Raji (cell line): Measurements from ENCODE around the gene HOXD12.

Source experiments
- POLR2A ChIP-seq: IDR thresholded peaks from 2 replicates; pipeline ENCODE4 v1.6.1; 2011; ENCODE audit warnings: low read depth, low read length, control low read depth; ENCODE audit not compliant: insufficient read depth

HOXD12 gene

GRCh38 chr2:176076796-176077195 is 22.8 kb upstream of the HOXD12 start:
- no peak for TF ChIP-seq POLR2A

DNA sequence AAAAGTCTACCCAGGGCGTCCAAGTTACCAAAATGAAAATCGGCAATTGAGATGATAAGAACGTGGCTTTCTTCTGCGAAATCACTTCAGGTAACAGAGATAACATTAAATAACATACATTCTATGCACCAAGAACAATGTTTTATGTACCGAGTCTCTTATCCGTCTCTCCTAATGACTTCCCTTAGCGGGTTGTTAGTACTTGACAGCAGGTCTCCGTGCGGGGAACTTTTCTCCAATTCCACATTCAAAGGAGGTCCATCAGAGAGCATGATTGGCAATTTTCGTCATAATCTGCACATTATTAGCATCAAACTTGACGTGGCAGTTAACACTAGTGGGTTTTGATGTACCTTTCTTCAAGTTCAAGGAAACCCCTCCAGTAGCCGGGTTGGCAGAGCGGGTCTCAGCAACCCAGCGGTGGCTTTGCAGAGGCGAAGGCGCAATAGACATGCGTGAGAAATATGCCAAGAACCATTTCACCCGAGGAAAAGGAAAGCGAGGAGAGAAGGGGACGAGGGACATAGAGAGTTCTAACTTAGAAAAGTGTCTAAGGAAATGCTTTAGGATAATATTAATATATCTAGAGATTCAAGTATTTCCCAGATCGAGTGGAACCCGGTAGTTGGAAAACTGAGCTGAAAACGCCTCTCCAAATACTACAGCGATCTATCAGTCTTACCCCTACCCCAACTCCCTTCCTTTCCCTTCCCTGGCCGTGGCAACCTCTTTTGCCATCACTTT is 20.9 kb upstream of the HOXD12 start:
- TF ChIP-seq POLR2A = no peak

- no peak for TF ChIP-seq POLR2A
Measured at GRCh38 chr2:176079285-176079830, 20.2 kb upstream of the HOXD12 start.

DNA sequence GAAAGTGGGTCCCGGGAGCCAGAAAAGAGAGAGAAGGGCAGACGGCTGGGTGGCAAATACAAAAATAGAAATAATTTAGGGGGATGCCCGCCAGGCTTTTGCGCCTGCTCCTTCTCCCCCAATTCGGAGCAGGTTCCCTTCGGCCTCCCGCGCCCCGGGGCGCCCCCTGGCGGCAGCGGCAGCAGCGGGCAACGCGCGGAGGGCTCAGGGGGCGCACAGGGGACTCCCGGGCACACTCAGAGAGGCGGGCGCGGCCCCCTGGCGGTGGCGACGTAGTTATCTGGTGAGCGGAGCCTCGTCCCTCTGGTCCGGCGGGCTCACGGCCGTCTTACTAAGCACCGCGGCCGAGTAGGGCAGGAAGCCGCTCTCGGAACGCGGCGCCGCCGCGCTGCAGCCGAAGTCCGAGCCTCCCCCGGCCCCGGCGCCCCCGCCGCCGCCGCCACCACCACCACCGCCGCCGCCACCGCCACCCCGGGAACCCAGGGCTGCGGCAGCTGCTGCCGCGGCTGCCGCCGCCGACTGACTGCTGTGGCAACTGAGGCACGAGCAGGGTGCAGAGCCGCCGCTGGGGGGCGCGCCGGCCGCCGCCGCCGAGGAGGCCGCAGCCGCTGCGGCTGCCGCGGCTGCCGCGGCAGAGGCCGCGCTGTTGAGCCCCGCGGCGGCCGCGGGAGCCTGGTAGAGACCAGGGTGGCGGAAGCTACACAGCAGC is 19.6 kb upstream of the HOXD12 start:
- no peak for TF ChIP-seq POLR2A

GRCh38 chr2:176080540-176081375 is 18.8 kb upstream of the HOXD12 start:
- no peak for TF ChIP-seq POLR2A

DNA sequence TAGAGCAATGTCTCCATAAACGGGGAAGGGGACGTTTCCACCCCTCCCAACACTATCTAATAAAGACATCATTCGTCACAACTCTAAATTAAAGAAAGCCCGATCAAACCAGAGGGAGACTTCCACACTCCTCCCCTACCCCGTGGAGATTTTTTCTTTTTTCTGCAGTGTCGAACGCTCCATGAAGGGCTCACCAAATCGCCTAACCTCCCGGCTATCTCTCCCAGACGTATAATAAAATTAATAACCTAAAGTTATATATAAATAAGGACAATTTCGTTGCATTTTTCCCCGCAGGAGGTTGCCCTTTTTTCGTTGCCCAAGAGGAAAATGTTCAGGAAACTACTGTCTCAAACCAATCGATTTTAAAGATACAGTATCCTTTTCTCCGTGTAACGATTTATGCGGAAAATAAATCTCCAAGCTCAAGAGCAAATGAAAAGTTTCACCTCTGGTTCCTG is 18.2 kb upstream of the HOXD12 start:
- no peak for TF ChIP-seq POLR2A

DNA sequence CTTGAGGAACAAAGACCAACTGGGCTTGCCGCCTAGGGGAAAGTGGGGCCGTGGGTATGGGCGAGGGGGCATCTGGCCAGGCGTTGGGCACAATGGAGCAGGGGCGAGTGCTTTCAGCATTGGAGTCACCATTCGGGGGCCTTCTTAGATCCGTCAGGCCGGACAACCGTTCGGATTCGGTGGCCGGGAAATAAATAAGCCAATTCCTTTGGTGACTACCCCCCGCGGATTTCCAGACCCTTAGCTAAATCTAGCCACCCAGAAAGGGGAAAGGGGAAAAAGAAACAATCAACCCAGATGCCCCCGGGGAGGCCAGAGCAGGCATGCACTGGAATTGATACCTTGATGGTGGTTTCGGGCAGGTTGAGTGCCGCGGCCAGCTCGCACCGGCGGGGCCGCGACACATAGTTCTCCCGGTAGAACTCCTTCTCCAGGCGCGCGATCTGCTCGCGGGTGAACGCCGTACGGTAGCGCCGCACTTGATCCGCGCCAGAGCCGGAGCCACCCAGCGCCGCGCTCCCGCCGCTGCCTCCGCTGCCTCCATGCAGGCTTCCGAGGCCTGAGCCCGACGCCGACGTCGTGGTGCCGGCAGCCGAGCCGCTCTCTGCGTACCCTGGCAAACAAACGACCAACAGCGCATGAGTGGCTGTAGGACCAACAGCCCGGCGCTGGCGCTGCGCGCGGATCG is 17.6 kb upstream of the HOXD12 start:
- TF ChIP-seq POLR2A = no peak

DNA sequence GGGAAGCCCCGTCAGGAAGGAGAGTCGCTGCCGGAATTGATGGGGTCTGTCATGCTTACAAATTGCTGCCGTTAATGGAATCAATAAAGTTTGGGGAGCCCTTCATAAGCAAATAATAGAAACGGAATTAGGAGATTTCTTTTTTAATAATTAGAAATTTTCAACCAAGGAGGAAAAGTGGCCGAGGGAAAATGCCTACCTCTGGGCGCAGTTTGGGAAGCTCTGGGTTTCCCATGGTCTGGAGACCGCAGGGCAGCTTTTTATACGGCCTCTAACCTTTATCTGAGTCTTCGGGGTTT is 17.1 kb upstream of the HOXD12 start:
- no peak for TF ChIP-seq POLR2A

GRCh38 chr2:176082824-176083751 is 16.5 kb upstream of the HOXD12 start:
- no peak for TF ChIP-seq POLR2A

DNA sequence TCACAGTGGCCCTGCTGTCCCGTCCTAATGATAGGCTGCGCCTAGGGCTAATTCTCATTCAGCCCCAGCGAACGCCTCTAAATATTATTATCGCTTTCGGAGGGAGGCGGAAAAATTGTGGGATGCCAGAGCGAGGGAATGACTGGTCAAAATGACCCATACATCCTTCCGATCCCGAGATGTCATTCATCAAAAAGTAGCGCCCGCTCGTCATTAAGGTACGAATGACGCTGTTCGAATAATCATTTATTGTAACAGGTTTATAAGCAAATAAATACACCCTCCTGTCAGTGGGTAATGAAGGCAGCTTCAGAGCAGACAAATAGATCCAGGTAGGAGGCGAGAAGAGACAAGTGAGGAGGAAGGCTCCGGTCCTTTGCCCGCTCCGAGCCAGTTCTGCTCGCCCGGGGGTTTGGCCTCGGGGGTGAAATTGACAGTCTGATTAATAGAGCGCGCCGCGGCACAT is 15.8 kb upstream of the HOXD12 start, which contains the start of gene EVX2:
TSS of gene EVX2 (minus strand) at position 167 of the 466 bp plus-strand sequence. CDS start 186 bp downstream, outside the sequence.
- no peak for TF ChIP-seq POLR2A

DNA sequence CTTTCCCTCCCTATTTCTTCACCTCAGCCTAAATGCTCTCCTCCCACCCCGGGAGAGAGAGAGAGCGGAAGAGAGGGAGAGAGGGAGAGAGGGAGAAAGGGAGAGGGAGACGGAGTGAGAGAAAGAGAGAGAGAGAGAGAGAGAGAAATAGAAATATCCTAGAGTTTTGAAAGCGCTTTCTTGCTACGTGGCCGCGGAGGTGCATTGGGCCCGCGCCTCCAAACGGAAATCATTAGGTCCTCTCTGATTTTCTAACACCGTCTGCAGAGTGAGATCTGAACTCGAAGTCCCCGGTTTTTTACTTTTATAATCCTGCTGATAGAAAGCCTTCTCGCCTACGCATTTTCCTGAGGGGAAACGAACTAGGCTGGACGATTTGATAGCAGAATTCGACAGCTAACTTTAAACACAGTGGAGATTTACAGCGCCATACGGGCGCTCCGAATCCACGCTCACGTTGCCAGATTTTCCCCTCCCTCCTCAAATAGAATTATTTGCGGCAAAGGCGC is 14.9 kb upstream of the HOXD12 start:
- TF ChIP-seq POLR2A = no peak

GRCh38 chr2:176085120-176085788 is 14.3 kb upstream of the HOXD12 start:
- TF ChIP-seq POLR2A = no peak
